ENCODE data around the gene MROH8.

DNA sequence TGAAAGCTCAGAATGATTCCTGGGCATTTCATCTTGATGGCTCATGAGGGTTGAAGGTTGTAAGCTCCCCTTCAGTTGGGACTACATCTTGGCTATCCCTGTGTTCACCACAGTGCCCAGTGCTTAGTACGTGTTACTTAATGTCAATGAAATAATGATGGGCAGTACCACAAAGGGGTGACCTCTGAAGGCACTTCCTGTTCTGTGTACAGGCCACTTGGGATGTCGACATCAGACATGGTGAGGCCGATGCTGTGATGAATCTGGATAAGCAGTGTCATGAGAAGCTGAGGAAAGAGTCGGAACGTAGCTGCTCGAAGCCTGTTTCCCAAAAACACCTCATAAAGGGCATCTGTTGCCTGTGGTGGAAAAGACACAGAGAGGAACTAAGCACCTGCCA, 55.9 kb downstream of the MROH8 start:
- TF ChIP-seq, protein P1, sequence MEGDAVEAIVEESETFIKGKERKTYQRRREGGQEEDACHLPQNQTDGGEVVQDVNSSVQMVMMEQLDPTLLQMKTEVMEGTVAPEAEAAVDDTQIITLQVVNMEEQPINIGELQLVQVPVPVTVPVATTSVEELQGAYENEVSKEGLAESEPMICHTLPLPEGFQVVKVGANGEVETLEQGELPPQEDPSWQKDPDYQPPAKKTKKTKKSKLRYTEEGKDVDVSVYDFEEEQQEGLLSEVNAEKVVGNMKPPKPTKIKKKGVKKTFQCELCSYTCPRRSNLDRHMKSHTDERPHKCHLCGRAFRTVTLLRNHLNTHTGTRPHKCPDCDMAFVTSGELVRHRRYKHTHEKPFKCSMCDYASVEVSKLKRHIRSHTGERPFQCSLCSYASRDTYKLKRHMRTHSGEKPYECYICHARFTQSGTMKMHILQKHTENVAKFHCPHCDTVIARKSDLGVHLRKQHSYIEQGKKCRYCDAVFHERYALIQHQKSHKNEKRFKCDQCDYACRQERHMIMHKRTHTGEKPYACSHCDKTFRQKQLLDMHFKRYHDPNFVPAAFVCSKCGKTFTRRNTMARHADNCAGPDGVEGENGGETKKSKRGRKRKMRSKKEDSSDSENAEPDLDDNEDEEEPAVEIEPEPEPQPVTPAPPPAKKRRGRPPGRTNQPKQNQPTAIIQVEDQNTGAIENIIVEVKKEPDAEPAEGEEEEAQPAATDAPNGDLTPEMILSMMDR (IDR thresholded peaks at IDR 0.05), result no peak
- TF ChIP-seq POLR2AphosphoS5 (IDR thresholded peaks at IDR 0.05), result no peak
